HG03139 (cell line): ENCODE measurements around the gene CD34.

Experiments used
- ATAC-seq: cut with Tn5 transposase; IDR thresholded peaks from one replicate; pipeline ENCODE4 v1.9.1; 2021; ENCODE audit not compliant: unreplicated experiment

CD34 gene

GRCh38 chr1:207836591-207837347 lies 74.2 kb downstream of the CD34 start:
- no peak for ATAC-seq

GRCh38 chr1:207835958-207836357 lies 75.0 kb downstream of the CD34 start:
- no peak for ATAC-seq

- no peak for ATAC-seq
Observed at GRCh38 chr1:207833956-207834660, 76.8 kb downstream of the CD34 start.

GRCh38 chr1:207833381-207833780 lies 77.5 kb downstream of the CD34 start:
- ATAC-seq: no peak

GRCh38 chr1:207832796-207833195 lies 78.1 kb downstream of the CD34 start:
- ATAC-seq: no peak

- peak; percentile 86 for ATAC-seq
Observed at GRCh38 chr1:207831517-207832327, 79.2 kb downstream of the CD34 start.
